Left lung (tissue), 10 donors: ENCODE results near the gene UAP1. TPM values are rescaled to one million over a fixed set of nuclear protein-coding genes. Genes with fewer than 3 reads are reported as not detected.

Source experiments
- ATAC-seq: fragments of 200-7000 bp; cut with Tn5 transposase; one replicate; pipeline ENCODE4 v1.9.1; 2020; ENCODE audit warnings: moderate library complexity
- DNase-seq, 4 donors: peaks; one replicate each; pipeline ENCODE4 v3.0.0-alpha.2; 2013 to 2020
- H3K27ac ChIP-seq, 2 donors: fragments of 200-600 bp; sonication (generic) in 1 of 2; one replicate each; pipeline versions ENCODE4 v1.5.0 to v1.8.0; 2020 to 2021
- H3K27me3 ChIP-seq, 2 donors: fragments of 200-600 bp; sonication (generic) in 1 of 2; one replicate each; pipeline versions ENCODE4 v1.5.0 to v1.8.0; 2020 to 2021
- H3K36me3 ChIP-seq, 2 donors: fragments of 200-600 bp; sonication (generic) in 1 of 2; one replicate each; pipeline versions ENCODE4 v1.5.0 to v1.8.0; 2020 to 2021
- H3K4me1 ChIP-seq, 2 donors: fragments of 200-600 bp; one replicate each; pipeline ENCODE4 v1.8.0; 2021
- H3K4me3 ChIP-seq, 2 donors: fragments of 200-600 bp; sonication (generic) in 1 of 2; one replicate each; pipeline versions ENCODE4 v1.5.0 to v1.8.0; 2020 to 2021; ENCODE audit warnings: mild to moderate bottlenecking in 1 of 2
- H3K9me3 ChIP-seq, 2 donors: fragments of 200-600 bp; sonication (generic) in 1 of 2; one replicate each; pipeline versions ENCODE4 v1.5.0 to v1.8.0; 2020 to 2021
- CTCF ChIP-seq, 2 donors: fragments of 200-600 bp; sonication (generic) in 1 of 2; IDR thresholded peaks; one replicate each; pipeline versions ENCODE4 v1.5.0 to v1.8.0; 2021; ENCODE audit warnings: antibody characterized with exemption in 2 of 2
- intact Hi-C, 2 donors: fragments of 100-400 bp; cut with DNase I; formaldehyde crosslinking; loops; one replicate each; pipeline versions ENCODE4 v1.11.2 to v1.14.2; 2022
- polyA plus RNA-seq, 6 donors: library from polyadenylated mRNA; unstranded; fragments of 120-200 nt; gene quantifications; one replicate each; pipeline ENCODE4 v1.2.1, GENCODE V29; 2013; ENCODE audit not compliant: insufficient read length in 6 of 6
- total RNA-seq, 2 donors: library from RNA; stranded (reverse); fragmentation: NEBNext Ultra II Directional; extraction: Animal tissue kit (Norgen Biotek cat#: 25700); gene quantifications; one replicate each; pipeline ENCODE4 v1.2.1, GENCODE V29; 2021
- donor health status: DM: no; HTN: yes; CAD: no.
- donor health status: DM: no; HTN: no; CAD: no.

The UAP1 gene
- total and polyA plus RNA-seq, 8 donors = 32.1 to 41.6 (median 39.2) TPM

- Histone ChIP-seq H3K36me3 (no peaks in the 10 kb centered on the region), H3K27ac (peak overlapping the region; percentile 58 to 84), H3K4me3 (peak overlapping the region; percentile 19 to 29), H3K4me1 (no peaks in the 10 kb centered on the region), H3K27me3 (no peaks in the 10 kb centered on the region), H3K9me3 (no peaks in the 10 kb centered on the region)
- ATAC-seq (no peak), DNase-seq (peak in 1 of 4 donors; percentile 39)
- TF ChIP-seq CTCF (IDR thresholded peaks at IDR 0.05) = no peak
- intact Hi-C loops = no loop called here
Measured at GRCh38 chr1:162633081-162633762, 71.7 kb downstream of the UAP1 start.

GRCh38 chr1:162635418-162635817 lies 73.9 kb downstream of the UAP1 start:
- H3K27ac ChIP-seq = no peak overlapping the region
- H3K9me3 ChIP-seq = no peaks in the 10 kb centered on the region
- intact Hi-C loops = no loop called here
- ATAC-seq = no peak
- DNase-seq = no peak
- no peaks in the 10 kb centered on the region for H3K27me3 ChIP-seq
- H3K4me1 ChIP-seq = no peaks in the 10 kb centered on the region
- TF ChIP-seq CTCF (IDR thresholded peaks at IDR 0.05) = no peak
- H3K36me3 ChIP-seq = no peaks in the 10 kb centered on the region
- H3K4me3 ChIP-seq = no peak overlapping the region

- no peak overlapping the region for H3K4me3 ChIP-seq
- TF ChIP-seq CTCF (IDR thresholded peaks at IDR 0.05) = no peak
- no peak overlapping the region for H3K27ac ChIP-seq
- H3K36me3 ChIP-seq = no peaks in the 10 kb centered on the region
- no peak for ATAC-seq
- no peaks in the 10 kb centered on the region for H3K4me1 ChIP-seq
- intact Hi-C loops = no loop called here
- no peaks in the 10 kb centered on the region for H3K9me3 ChIP-seq
- DNase-seq = no peak
- no peaks in the 10 kb centered on the region for H3K27me3 ChIP-seq
Measured at GRCh38 chr1:162639718-162640117, 78.2 kb downstream of the UAP1 start.

- intact Hi-C loops = no loop called here
- no peaks in the 10 kb centered on the region for H3K27me3 ChIP-seq
- no peak overlapping the region for H3K4me3 ChIP-seq
- no peak for ATAC-seq
- no peaks in the 10 kb centered on the region for H3K36me3 ChIP-seq
- H3K27ac ChIP-seq = no peak overlapping the region
- no peaks in the 10 kb centered on the region for H3K9me3 ChIP-seq
- H3K4me1 ChIP-seq = no peaks in the 10 kb centered on the region
- no peak for TF ChIP-seq CTCF (IDR thresholded peaks at IDR 0.05)
- no peak for DNase-seq
Measured at GRCh38 chr1:162641114-162641513, 79.6 kb downstream of the UAP1 start.

GRCh38 chr1:162644986-162645314 lies 83.4 kb downstream of the UAP1 start:
- Histone ChIP-seq H3K4me1 (no peaks in the 10 kb centered on the region), H3K36me3 (no peaks in the 10 kb centered on the region), H3K27ac (no peak overlapping the region), H3K9me3 (no peaks in the 10 kb centered on the region), H3K27me3 (no peaks in the 10 kb centered on the region), H3K4me3 (no peak overlapping the region)
- TF ChIP-seq CTCF (IDR thresholded peaks at IDR 0.05) = no peak
- ATAC-seq (no peak), DNase-seq (no peak)
- intact Hi-C loops = no loop called here
